ENCODE data around the gene NRIP3. TPM values are rescaled to one million over a fixed set of nuclear protein-coding genes. Genes with fewer than 3 reads are reported as not detected.

Gene NRIP3
- total RNA-seq, 2 donors from 2014 or later, result 0.20 to 0.42 TPM

GRCh38 chr11:8934742-8935488, 68.9 kb downstream of the NRIP3 start:
- no peaks in the 10 kb centered on the region for H3K9me3 ChIP-seq
- intact Hi-C loops (cut with DNase I), result no loop called here
- DNase-seq, result no peak
- no peak overlapping the region for H3K27ac ChIP-seq
- H3K4me3 ChIP-seq, result no peak overlapping the region
- H3K36me3 ChIP-seq, result no peaks in the 10 kb centered on the region
- TF ChIP-seq CTCF (IDR thresholded peaks at IDR 0.05), result no peak
- H3K27me3 ChIP-seq, result no peaks in the 10 kb centered on the region
- H3K9ac ChIP-seq (ENCODE audit: low read depth in 2 of 2, low read length in 2 of 2), result no peak overlapping the region
- no peaks in the 10 kb centered on the region for H3K4me1 ChIP-seq

- no peak for DNase-seq
- no peak for TF ChIP-seq CTCF (IDR thresholded peaks at IDR 0.05)
- H3K4me3 ChIP-seq, result no peak overlapping the region
- no peaks in the 10 kb centered on the region for H3K27me3 ChIP-seq
- H3K4me1 ChIP-seq, result no peaks in the 10 kb centered on the region
- no peaks in the 10 kb centered on the region for H3K9me3 ChIP-seq
- H3K9ac ChIP-seq (ENCODE audit: low read depth in 2 of 2, low read length in 2 of 2), result no peak overlapping the region
- intact Hi-C loops (cut with DNase I), result no loop called here
- no peaks in the 10 kb centered on the region for H3K36me3 ChIP-seq
- no peak overlapping the region for H3K27ac ChIP-seq
Observed at GRCh38 chr11:8933931-8934330, 69.9 kb downstream of the NRIP3 start.

- Histone ChIP-seq H3K9ac (ENCODE audit: low read depth in 2 of 2, low read length in 2 of 2) (no peak within 1 kb of the TSS), H3K4me1 (no peaks in the 10 kb centered on the region), H3K36me3 (no peaks in the 10 kb centered on the region), H3K27ac (no peak within 1 kb of the TSS), H3K27me3 (no peaks in the 10 kb centered on the region), H3K4me3 (no peak within 1 kb of the TSS), H3K9me3 (no peaks in the 10 kb centered on the region)
- no peak for TF ChIP-seq CTCF (IDR thresholded peaks at IDR 0.05)
- no peak for DNase-seq
- intact Hi-C loops (cut with DNase I), result no loop called here
Observed at GRCh38 chr11:8932564-8933180, 71.1 kb downstream of the NRIP3 start, which contains the start of gene C11orf16. TSS of gene C11orf16 (minus strand) at chr11:8932947. CDS start at chr11:8932308, 639 bp downstream.

Other genes starting within 250 kb of the NRIP3 start
- gene AKIP1, start 92.8 kb downstream of the NRIP3 start, total RNA-seq, result 10 to 100 TPM; 16.7 to 22.3 TPM
- not detected for gene C11orf16, start 71.1 kb downstream of the NRIP3 start, total RNA-seq
- gene ASCL3, start 61.0 kb downstream of the NRIP3 start, total RNA-seq, result not detected
- 10 to 100 TPM; 55.3 to 69.3 TPM for gene TMEM9B, start 39.6 kb downstream of the NRIP3 start, total RNA-seq
- gene SCUBE2, start 87.6 kb upstream of the NRIP3 start, total RNA-seq, result 1 to 10 TPM; 2.5 to 7.5 TPM